IMR-90 (cell line): ENCODE results near the gene CCDC60. TPM values are rescaled to one million over a fixed set of nuclear protein-coding genes. Genes with fewer than 3 reads are reported as not detected.

Experiments
- ATAC-seq: fragments of 200-7000 bp; cut with Tn5 transposase; 2 replicates; pipeline ENCODE4 v1.9.1; 2020; ENCODE audit warnings: low read depth, mild to moderate bottlenecking, moderate library complexity
- BruUV-seq: library from RNA; stranded (reverse); fragments of 400-500 nt; replicated peaks from 2 replicates; lab custom pipeline; 2021; lab: Mats Ljungman, UMichigan
- CTCF ChIA-PET: fragments of 300-600 bp; formaldehyde crosslinking; extraction: SDS; loops from one replicate; lab custom pipeline; 2021; ENCODE audit warnings: antibody characterized with exemption; lab: Yijun Ruan, JAX
- POLR2A ChIA-PET: fragments of 300-600 bp; sonication (Branson Sonifier 250); formaldehyde crosslinking; loops from one replicate; lab custom pipeline; 2022; ENCODE audit warnings: antibody characterized with exemption; ENCODE audit not compliant: unreplicated experiment; lab: Charles Lee
- DNase-seq: peaks from one replicate; pipeline ENCODE4 v3.0.0; 2013
- H2AFZ ChIP-seq: replicated peaks from 2 replicates; pipeline ENCODE3; 2013; ENCODE audit warnings: low read length, mild to moderate bottlenecking; ENCODE audit not compliant: poor library complexity
- H2AK5ac ChIP-seq: 2 replicates; pipeline ENCODE4 v1.6.1; 2013; ENCODE audit warnings: low read depth, low read length, inconsistent platforms
- H2AK9ac ChIP-seq: replicated peaks from 2 replicates; pipeline ENCODE3; 2013; ENCODE audit warnings: mild to moderate bottlenecking, low read depth, low read length, moderate library complexity; ENCODE audit not compliant: poor library complexity
- H2BK120ac ChIP-seq: 2 replicates; pipeline ENCODE4 v1.6.1; 2013; ENCODE audit warnings: low read depth, low read length, inconsistent platforms
- H2BK15ac ChIP-seq: 3 replicates; pipeline ENCODE4 v1.6.1; 2013; ENCODE audit warnings: low read depth, low read length, inconsistent platforms
- H2BK20ac ChIP-seq: 2 replicates; pipeline ENCODE4 v1.6.1; 2013; ENCODE audit warnings: low read depth, mild to moderate bottlenecking, inconsistent platforms, low read length, moderate library complexity
- H2BK5ac ChIP-seq: 2 replicates; pipeline ENCODE4 v1.6.1; 2013; ENCODE audit warnings: mild to moderate bottlenecking, low read depth, low read length, inconsistent platforms; ENCODE audit not compliant: poor library complexity, severe bottlenecking
- H3K14ac ChIP-seq: replicated peaks from 2 replicates; pipeline ENCODE4 v1.6.1; 2013; ENCODE audit warnings: low read depth, low read length, inconsistent platforms
- H3K18ac ChIP-seq: 2 replicates; pipeline ENCODE4 v1.6.1; 2013; ENCODE audit warnings: low read depth, low read length, control low read depth
- H3K23ac ChIP-seq: 2 replicates; pipeline ENCODE4 v1.6.1; 2013; ENCODE audit warnings: low read depth, low read length, inconsistent platforms
- H3K27ac ChIP-seq: 2 replicates; pipeline ENCODE4 v1.5.1; 2013; ENCODE audit warnings: mild to moderate bottlenecking, control low read depth, low read length; ENCODE audit not compliant: insufficient read depth
- H3K27me3 ChIP-seq: 2 replicates; pipeline ENCODE4 v1.6.1; 2013; ENCODE audit warnings: low read length; ENCODE audit not compliant: control insufficient read depth, insufficient read depth
- H3K36me3 ChIP-seq: 2 replicates; pipeline ENCODE4 v1.6.1; 2013; ENCODE audit warnings: low read length, mixed read lengths; ENCODE audit not compliant: control insufficient read depth, insufficient read depth
- H3K4ac ChIP-seq: 2 replicates; pipeline ENCODE4 v1.6.1; 2013; ENCODE audit warnings: low read depth, low read length, inconsistent platforms
- H3K4me1 ChIP-seq: 2 replicates; pipeline ENCODE4 v1.6.1; 2013; ENCODE audit warnings: low read length, mixed read lengths; ENCODE audit not compliant: control insufficient read depth, insufficient read depth
- H3K4me2 ChIP-seq: 2 replicates; pipeline ENCODE4 v1.6.1; 2013; ENCODE audit warnings: low read depth, mild to moderate bottlenecking, control low read depth, low read length, moderate library complexity
- H3K4me3 ChIP-seq: 2 replicates; pipeline ENCODE4 v1.5.1; 2013; ENCODE audit warnings: low read depth, mild to moderate bottlenecking, control low read depth, low read length, moderate library complexity; ENCODE audit not compliant: insufficient read depth
- H3K56ac ChIP-seq: 2 replicates; pipeline ENCODE4 v1.6.1; 2013; ENCODE audit warnings: low read length, inconsistent platforms; ENCODE audit not compliant: insufficient read depth; ENCODE audit errors: extremely low read depth
- H3K79me1 ChIP-seq, 2 experiments: 2 replicates each; pipeline ENCODE4 v1.6.1; 2013; ENCODE audit warnings: low read length in 2 of 2, inconsistent platforms in 1 of 2, low read depth in 1 of 2
- H3K9ac ChIP-seq: 2 replicates; pipeline ENCODE4 v1.6.1; 2013; ENCODE audit warnings: low read depth, low read length, control low read depth
- H3K9me1 ChIP-seq: 2 replicates; pipeline ENCODE4 v1.6.1; 2013; ENCODE audit warnings: low read length, inconsistent platforms; ENCODE audit not compliant: insufficient read depth
- H3K9me3 ChIP-seq: 2 replicates; pipeline ENCODE4 v1.6.1; 2013; ENCODE audit warnings: low read length; ENCODE audit not compliant: control insufficient read depth, insufficient read depth
- H4K20me1 ChIP-seq: 2 replicates; pipeline ENCODE4 v1.6.1; 2013; ENCODE audit warnings: low read length, inconsistent platforms; ENCODE audit not compliant: insufficient read depth
- H4K5ac ChIP-seq: 2 replicates; pipeline ENCODE4 v1.6.1; 2013; ENCODE audit warnings: mild to moderate bottlenecking, low read depth, low read length, control low read depth
- H4K8ac ChIP-seq, 2 experiments: 2 replicates each; pipeline ENCODE4 v1.6.1; 2013; ENCODE audit warnings: low read depth in 2 of 2, low read length in 2 of 2, control low read depth in 1 of 2, inconsistent platforms in 1 of 2
- H4K91ac ChIP-seq: 2 replicates; pipeline ENCODE4 v1.6.1; 2013; ENCODE audit warnings: low read depth, low read length, inconsistent platforms; ENCODE audit not compliant: insufficient read depth
- CHD1 ChIP-seq: IDR thresholded peaks from 2 replicates; pipeline ENCODE4 v1.6.1; 2012; ENCODE audit warnings: low read depth, low read length, improper control_type of control experiment
- FOS ChIP-seq: fragments of 150-350 bp; IDR thresholded peaks from 2 replicates; pipeline ENCODE4 v1.6.1; 2016; ENCODE audit warnings: low read depth, low read length
- MAFK ChIP-seq: IDR thresholded peaks from 2 replicates; pipeline ENCODE4 v1.6.1; 2012; ENCODE audit warnings: low read depth, low read length, improper control_type of control experiment
- MAZ ChIP-seq: IDR thresholded peaks from 2 replicates; pipeline ENCODE4 v1.6.1; 2012; ENCODE audit warnings: low read depth, mild to moderate bottlenecking, low read length, improper control_type of control experiment, moderate library complexity, borderline replicate concordance
- POLR2A ChIP-seq: IDR thresholded peaks from 2 replicates; pipeline ENCODE4 v1.6.1; 2012; ENCODE audit warnings: mild to moderate bottlenecking, low read depth, low read length
- SMC3 ChIP-seq: fragments of 150-350 bp; IDR thresholded peaks from 2 replicates; pipeline ENCODE4 v1.6.1; 2016; ENCODE audit warnings: low read depth, mild to moderate bottlenecking, antibody characterized with exemption, low read length, moderate library complexity
- WGBS, 2 experiments: methylation state at CpG; one replicate each; pipeline versions ENCODE4 v1.1.5 to v1.1.7; 2013; ENCODE audit warnings: missing lambda C conversion rate in 2 of 2; ENCODE audit not compliant: insufficient read length in 1 of 2; ENCODE audit errors: extremely low coverage in 2 of 2; 5-methylcytosine and 5-hydroxymethylcytosine counted together
- dilution Hi-C: fragments of 300-500 bp; cut with HindIII; formaldehyde crosslinking; loops from one replicate; pipeline ENCODE4 v1.14.3; 2018; ENCODE audit warnings: low sequenced_read_pairs; ENCODE audit not compliant: unreplicated experiment
- in situ Hi-C: fragments of 300-500 bp; cut with MboI; formaldehyde crosslinking; loops from 3 replicates; pipeline ENCODE4 v1.14.3; 2019; ENCODE audit warnings: low sequenced_read_pairs, inconsistent platforms, mixed read lengths
- intact Hi-C: fragments of 100-400 bp; cut with micrococcal nuclease; formaldehyde crosslinking; loops from 2 replicates; pipeline ENCODE4 v1.10.0; 2022
- polyA plus RNA-seq, 3 experiments: library from polyadenylated mRNA; depleted of rRNA; stranded (reverse); fragments of >200 nt; gene quantifications; 2 replicates each; pipeline ENCODE4 v1.2.3, GENCODE V29; 2012; ENCODE audit warnings: low replicate concordance in 1 of 3
- total RNA-seq: library from RNA; depleted of rRNA; stranded (reverse); fragments of >200 nt; gene quantifications from 2 replicates; pipeline ENCODE4 v1.2.3, GENCODE V29; 2012

CCDC60 gene
- total and polyA plus RNA-seq, 2 of the 4 experiments (the other 2 are of a cell fraction), result not detected

DNA sequence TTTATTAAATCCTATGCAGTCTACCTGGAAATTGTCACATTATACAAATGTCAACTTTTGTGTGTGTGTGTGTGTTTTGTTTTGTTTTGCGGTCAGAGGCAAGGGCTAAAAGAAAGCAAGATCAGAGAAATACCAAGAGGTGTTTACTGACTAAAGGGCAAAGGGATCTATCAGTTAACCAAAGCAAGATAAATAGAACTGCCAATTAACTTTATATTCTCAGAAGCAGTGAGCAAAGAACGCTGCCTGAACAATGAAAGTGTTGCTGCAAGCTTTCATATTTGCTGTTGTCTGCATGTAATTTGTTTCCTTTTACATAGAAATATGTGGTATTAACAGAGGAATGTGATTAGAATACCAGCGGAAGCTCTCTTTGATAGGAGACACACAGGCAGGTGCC lies 30.9 kb downstream of the CCDC60 start:
- H2AFZ ChIP-seq, result no peak overlapping the region
- dilution Hi-C loops (no loop called here), in situ Hi-C loops (no loop called here), intact Hi-C loops (no loop called here)
- no peak overlapping the region for H2BK5ac ChIP-seq
- H3K4me2 ChIP-seq, result no peak overlapping the region
- no peak overlapping the region for H2BK20ac ChIP-seq
- H3K18ac ChIP-seq, result no peak overlapping the region
- no peak overlapping the region for H2AK9ac ChIP-seq
- H3K27me3 ChIP-seq, result no peaks in the 10 kb centered on the region
- no CpG with 5 or more reads among the region's 3 CpGs for WGBS, 2 experiments
- no peak overlapping the region for H2BK120ac ChIP-seq
- no peak overlapping the region for H3K56ac ChIP-seq
- POLR2A ChIA-PET, result no interaction called here
- no peak overlapping the region for H3K9ac ChIP-seq
- BruUV-seq, result no TSS peak
- no peak overlapping the region for H4K8ac ChIP-seq
- H4K91ac ChIP-seq, result no peak overlapping the region
- no peaks in the 10 kb centered on the region for H3K9me1 ChIP-seq
- no peaks in the 10 kb centered on the region for H3K36me3 ChIP-seq
- H3K27ac ChIP-seq, result no peak overlapping the region
- no peak overlapping the region for H2BK15ac ChIP-seq
- CTCF ChIA-PET, result no interaction called here
- no peak overlapping the region for H3K14ac ChIP-seq
- TF ChIP-seq MAFK (no peak), FOS (no peak), SMC3 (no peak), POLR2A (no peak), CHD1 (no peak), MAZ (no peak)
- H3K4ac ChIP-seq, result no peak overlapping the region
- DNase-seq (no peak), ATAC-seq (no peak)
- no peak overlapping the region for H3K4me3 ChIP-seq
- H3K23ac ChIP-seq, result no peak overlapping the region
- H4K20me1 ChIP-seq, result no peaks in the 10 kb centered on the region
- H4K5ac ChIP-seq, result no peak overlapping the region
- H3K79me1 ChIP-seq, result no peaks in the 10 kb centered on the region
- peaks cover 13% of the 10 kb centered on the region for H3K9me3 ChIP-seq
- H3K4me1 ChIP-seq, result no peaks in the 10 kb centered on the region
- no peak overlapping the region for H2AK5ac ChIP-seq
